Panc1 (cell line): ENCODE data around the gene ABTB2. TPM values are rescaled to one million over a fixed set of nuclear protein-coding genes. Genes with fewer than 3 reads are reported as not detected.

Experiments used
- ATAC-seq: fragments of 200-7000 bp; cut with Tn5 transposase; 2 replicates; pipeline ENCODE4 v1.9.1; 2020; ENCODE audit warnings: mild to moderate bottlenecking, moderate library complexity
- BruUV-seq: library from RNA; stranded (reverse); fragments of 400-500 nt; replicated peaks from 2 replicates; lab custom pipeline; 2021; lab: Mats Ljungman, UMichigan
- CTCF ChIA-PET: fragments of 300-600 bp; sonication (Branson Sonifier 250); formaldehyde crosslinking; loops from one replicate; lab custom pipeline; 2022; ENCODE audit warnings: antibody characterized with exemption; lab: Charles Lee
- POLR2A ChIA-PET: fragments of 300-600 bp; sonication (Branson Sonifier 250); formaldehyde crosslinking; loops from one replicate; lab custom pipeline; 2022; ENCODE audit warnings: antibody characterized with exemption; lab: Charles Lee
- DNase-seq: peaks from one replicate; pipeline ENCODE4 v3.0.0-alpha.2; 2010; ENCODE audit warnings: low read depth, low spot score
- H3K27ac ChIP-seq: 2 replicates; pipeline ENCODE4 v1.5.1; 2011; ENCODE audit warnings: mild to moderate bottlenecking, low read length, inconsistent platforms
- H3K27me3 ChIP-seq: fragments of 200-500 bp; sonication (Bioruptor generic); 2 replicates; pipeline ENCODE4 v1.6.0; 2014; ENCODE audit warnings: low read length, inconsistent platforms; ENCODE audit not compliant: control insufficient read depth, insufficient read depth
- H3K36me3 ChIP-seq: fragments of 200-500 bp; sonication (Bioruptor generic); 2 replicates; pipeline ENCODE4 v1.5.1; 2014; ENCODE audit warnings: inconsistent platforms, mild to moderate bottlenecking, low read length, moderate library complexity; ENCODE audit not compliant: control insufficient read depth, insufficient read depth
- H3K4me1 ChIP-seq: 2 replicates; pipeline ENCODE4 v1.5.1; 2011; ENCODE audit warnings: inconsistent platforms, mild to moderate bottlenecking, low read length, moderate library complexity; ENCODE audit not compliant: control insufficient read depth, insufficient read depth
- H3K4me3 ChIP-seq, 2 experiments: 2 replicates each; pipeline ENCODE4 v1.5.1; 2011 to 2012; ENCODE audit warnings: low read depth in 2 of 2, low read length in 2 of 2, mild to moderate bottlenecking in 2 of 2, inconsistent platforms in 1 of 2, moderate library complexity in 1 of 2
- H3K9me3 ChIP-seq: fragments of 200-500 bp; sonication (Bioruptor generic); 2 replicates; pipeline ENCODE4 v1.5.1; 2014; ENCODE audit warnings: low read depth, mild to moderate bottlenecking, inconsistent platforms, low read length, moderate library complexity; ENCODE audit not compliant: control insufficient read depth, insufficient read depth
- CTCF ChIP-seq: fragments of 450-650 bp; IDR thresholded peaks from 2 replicates; pipeline ENCODE4 v1.5.1; 2017; ENCODE audit warnings: mild to moderate bottlenecking
- POLR2AphosphoS5 ChIP-seq: IDR thresholded peaks from 2 replicates; pipeline ENCODE4 v1.6.1; 2012; ENCODE audit warnings: mild to moderate bottlenecking, low read depth, low read length, moderate library complexity
- REST ChIP-seq, 2 experiments: IDR thresholded peaks; 2 replicates each; pipeline ENCODE4 v1.6.1; 2011 to 2012; ENCODE audit warnings: low read depth in 2 of 2, control low read depth in 1 of 2, low read length in 1 of 2, mild to moderate bottlenecking in 1 of 2, moderate library complexity in 1 of 2; ENCODE audit not compliant: insufficient read depth in 1 of 2
- SIN3A ChIP-seq: IDR thresholded peaks from 2 replicates; pipeline ENCODE4 v1.6.1; 2012; ENCODE audit warnings: low read depth, mild to moderate bottlenecking, low read length, moderate library complexity, borderline replicate concordance; ENCODE audit not compliant: insufficient read depth
- TCF7L2 ChIP-seq: IDR thresholded peaks from 2 replicates; pipeline ENCODE4 v1.6.1; 2011; ENCODE audit warnings: mild to moderate bottlenecking, low read depth, low read length, inconsistent platforms
- in situ Hi-C: cut with HindIII; loops from 2 replicates; pipeline ENCODE4 v1.10.0; 2016; ENCODE audit warnings: low sequenced_read_pairs, low pct_unique_long_range_greater_than_20kb
- intact Hi-C: fragments of 100-400 bp; cut with micrococcal nuclease; formaldehyde crosslinking; loops from one replicate; pipeline ENCODE4 v1.10.0; 2022; ENCODE audit not compliant: unreplicated experiment
- total RNA-seq: library from RNA; stranded (reverse); gene quantifications from one replicate; pipeline ENCODE4 v1.2.1, GENCODE V29; 2021; ENCODE audit not compliant: unreplicated experiment

Gene ABTB2
- total RNA-seq, 1 experiment from 2014 or later, result 22.7 TPM

- ChIA-PET POLR2A (no interaction called here), CTCF (interaction anchor here (0.5 kb wide), 1 partner anchor 157 kb away, joined by 4 read pairs; no protein-coding TSS in a partner anchor)
- ATAC-seq (peak; percentile 80), DNase-seq (no peak)
- H3K36me3 ChIP-seq, result no peaks in the 10 kb centered on the region
- in situ Hi-C loops, result no loop called here
- H3K4me3 ChIP-seq, result peak overlapping the region in 1 of 2 experiments; percentile 13; a peak in 1 of 4 replicates
- H3K27ac ChIP-seq, result peak overlapping the region; percentile 41
- H3K9me3 ChIP-seq, result no peaks in the 10 kb centered on the region
- intact Hi-C loops, result no loop called here
- BruUV-seq, result no TSS peak
- no peaks in the 10 kb centered on the region for H3K27me3 ChIP-seq
- TF ChIP-seq POLR2AphosphoS5 (no peak), SIN3A (no peak), REST (IDR thresholded peaks at IDR 0.05; ENCODE audit: insufficient read depth in 1 of 2, low read depth in 2 of 2, low read length in 1 of 2) (no peak), TCF7L2 (no peak), CTCF (no peak)
- H3K4me1 ChIP-seq, result peaks cover 54% of the 10 kb centered on the region
Observed at GRCh38 chr11:34331329-34331728, 26.5 kb downstream of the ABTB2 start.

- CTCF ChIA-PET, result no interaction called here
- TF ChIP-seq TCF7L2, result no peak
- TF ChIP-seq REST (IDR thresholded peaks at IDR 0.05; ENCODE audit: insufficient read depth in 1 of 2, low read depth in 2 of 2, low read length in 1 of 2), result no peak
- no peak for TF ChIP-seq SIN3A
- no peak for TF ChIP-seq POLR2AphosphoS5
- no peak for TF ChIP-seq CTCF
- no peaks in the 10 kb centered on the region for H3K36me3 ChIP-seq
- H3K27me3 ChIP-seq, result no peaks in the 10 kb centered on the region
- intact Hi-C loops, result no loop called here
- no peaks in the 10 kb centered on the region for H3K9me3 ChIP-seq
- POLR2A ChIA-PET, result no interaction called here
- in situ Hi-C loops, result no loop called here
- ATAC-seq (no peak), DNase-seq (no peak)
- BruUV-seq, result no TSS peak
- no peak overlapping the region for H3K4me3 ChIP-seq
- H3K4me1 ChIP-seq, result peaks cover 53% of the 10 kb centered on the region
- peak overlapping the region; percentile 41 for H3K27ac ChIP-seq
Observed at GRCh38 chr11:34330653-34331052, 27.2 kb downstream of the ABTB2 start.
